Measurements from ENCODE around the gene EVI5. TPM values are rescaled to one million over a fixed set of nuclear protein-coding genes. Genes with fewer than 3 reads are reported as not detected.

EVI5 gene
- total RNA-seq (100 to 1,000 TPM in 2 of 5 donors, 10 to 100 TPM in 3; 30.0 to 200 (median 91.4) TPM), polyA plus RNA-seq (1 to 10 TPM; 1.8 to 8.9 (median 6.6) TPM)
- long read RNA-seq, donor 1 = 0 reads
- long read RNA-seq, donor 2 = 0 reads
- long read RNA-seq, donor 3 = 0 reads
- long read RNA-seq, donor 4 = 0 reads
- long read RNA-seq, donor 5 = 0 reads
- long read RNA-seq, donor 6 = 0 reads
- long read RNA-seq, donor 7 = 0 reads
- long read RNA-seq, donor 8, partial matches to known transcripts = 4,507 of 4,618 reads
- long read RNA-seq, donor 8, other reads (novel, unspliced or antisense) = 111 of 4,618 reads
- long read RNA-seq, donor 9 = 0 reads
- long read RNA-seq, donor 10 = 0 reads

DNA sequence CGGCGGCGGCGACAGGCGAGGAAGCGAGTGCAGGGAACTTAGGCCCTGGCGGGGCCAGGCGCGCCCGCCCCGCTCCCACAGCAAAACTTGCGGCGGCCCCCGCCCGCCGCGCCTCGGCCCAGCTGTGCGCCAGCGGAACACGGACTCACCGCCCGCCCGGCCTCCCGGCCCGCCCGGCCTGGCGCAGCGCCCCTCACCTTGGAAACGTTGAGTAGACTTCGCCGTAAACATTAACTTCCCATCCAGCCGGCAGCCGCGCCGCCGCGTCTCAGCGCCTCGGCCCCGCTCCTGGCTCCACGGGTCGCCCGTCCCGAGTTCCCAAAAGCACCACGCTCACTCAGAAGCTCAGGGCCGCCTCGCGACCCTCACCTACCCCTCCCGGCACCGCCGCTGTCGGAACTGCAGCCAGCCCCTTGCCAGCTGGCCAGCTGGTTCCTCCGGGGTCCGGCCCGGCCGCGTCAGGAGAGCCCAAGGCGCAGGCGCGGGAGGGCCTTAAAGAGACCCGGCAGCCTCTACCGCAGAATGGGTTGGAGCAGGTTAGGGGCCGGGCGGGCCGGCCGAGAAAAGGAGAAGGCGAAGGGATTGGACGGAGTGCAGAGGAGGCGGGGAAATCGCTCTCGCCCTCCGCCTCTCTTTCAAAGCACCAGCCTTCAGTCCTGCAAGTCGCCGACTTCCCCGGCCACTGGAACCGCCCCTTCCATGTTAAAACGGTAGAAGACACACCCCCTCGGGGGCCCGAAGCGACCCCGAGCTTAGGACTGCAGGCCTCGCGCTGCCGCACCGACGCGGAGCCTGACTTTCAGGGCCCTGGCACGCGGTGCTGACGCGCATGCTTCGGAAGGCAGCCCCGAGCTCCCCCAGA is at the start of gene EVI5:
Gene EVI5 (minus strand): TSS at position 470 of the 862 bp plus-strand sequence. CDS start 48,562 bp downstream, outside the sequence.
- Histone ChIP-seq H3K4me3 (peak within 1 kb of the TSS; percentile 60 to 81 (median 70)), H3K36me3 (no peaks in the 10 kb centered on the region), H3K4me1 (peaks cover 0 to 51% (median 33%) of the 10 kb centered on the region in 4 donors), H3K27ac (peak within 1 kb of the TSS; percentile 97 to 100 (median 98)), H3K9me3 (no peaks in the 10 kb centered on the region), H3K27me3 (no peaks in the 10 kb centered on the region)
- DNase-seq = peak; percentile 96 to 98
- WGBS, 5 donors = 0 to 3% (median 1%) methylated on average over 37 to 94 of the region's 94 CpGs
- intact Hi-C loops (cut with DNase I; ENCODE audit: low total_unique reads) = no loop called here
- TF ChIP-seq POLR2A (IDR thresholded peaks at IDR 0.05) (peak in 1 of 4 donors; percentile 4), POLR2AphosphoS5 (IDR thresholded peaks at IDR 0.05) (peak; percentile 36 to 89 (median 78)), EP300 (IDR thresholded peaks at IDR 0.05) (no peak)

DNA sequence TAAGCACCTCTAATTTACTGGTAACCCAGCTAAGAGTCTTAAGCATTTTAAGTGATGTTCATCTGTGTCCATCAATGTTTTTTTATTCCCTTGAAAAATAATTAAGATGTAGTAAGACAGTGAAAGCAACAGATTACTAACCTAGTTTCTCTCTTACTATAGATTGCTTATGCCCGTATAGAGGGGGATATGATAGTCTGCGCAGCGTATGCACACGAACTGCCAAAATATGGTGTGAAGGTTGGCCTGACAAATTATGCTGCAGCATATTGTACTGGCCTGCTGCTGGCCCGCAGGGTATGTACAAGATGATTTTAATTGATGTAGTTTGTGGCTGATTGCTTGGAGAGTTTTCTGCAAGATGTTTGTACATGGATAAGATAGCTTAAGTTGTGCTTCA is 49.7 kb upstream of the EVI5 start:
- Histone ChIP-seq H3K4me3 (peak overlapping the region in 2 of 4 donors; percentile 87 to 94), H3K4me1 (peaks cover 42 to 69% (median 58%) of the 10 kb centered on the region in 4 donors), H3K9me3 (no peaks in the 10 kb centered on the region), H3K27me3 (no peaks in the 10 kb centered on the region), H3K27ac (peak overlapping the region in 2 of 5 donors; percentile 93 to 98), H3K36me3 (peaks cover 40 to 63% (median 60%) of the 10 kb centered on the region in 4 donors)
- 49 to 60% (median 55%) methylated on average over 5 of the region's 5 CpGs for WGBS, 5 donors
- DNase-seq = no peak
- intact Hi-C loops (cut with DNase I; ENCODE audit: low total_unique reads) = no loop called here
- no peak for TF ChIP-seq POLR2A (IDR thresholded peaks at IDR 0.05)
- TF ChIP-seq CTCF (IDR thresholded peaks at IDR 0.05) = no peak
- no peak for TF ChIP-seq POLR2AphosphoS5 (IDR thresholded peaks at IDR 0.05)
- no peak for TF ChIP-seq EP300 (IDR thresholded peaks at IDR 0.05)

- WGBS, 5 donors = 30 to 53% (median 43%) methylated on average over 5 of the region's 5 CpGs
- H3K4me1 ChIP-seq = peaks cover 39 to 61% (median 52%) of the 10 kb centered on the region in 4 donors
- TF ChIP-seq POLR2AphosphoS5 (IDR thresholded peaks at IDR 0.05) (no peak), CTCF (IDR thresholded peaks at IDR 0.05) (no peak), EP300 (IDR thresholded peaks at IDR 0.05) (no peak)
- H3K27me3 ChIP-seq = no peaks in the 10 kb centered on the region
- peak overlapping the region; percentile 79 to 97 (median 90) for H3K4me3 ChIP-seq
- no peaks in the 10 kb centered on the region for H3K9me3 ChIP-seq
- H3K36me3 ChIP-seq = peaks cover 35 to 56% (median 52%) of the 10 kb centered on the region in 4 donors
- intact Hi-C loops (cut with DNase I; ENCODE audit: low total_unique reads) = no loop called here
- DNase-seq = peak in 1 of 2 donors; percentile 18
- peak overlapping the region; percentile 52 to 98 (median 97) for H3K27ac ChIP-seq
Observed at GRCh38 chr1:92833840-92834239, 48.9 kb upstream of the EVI5 start.

DNA sequence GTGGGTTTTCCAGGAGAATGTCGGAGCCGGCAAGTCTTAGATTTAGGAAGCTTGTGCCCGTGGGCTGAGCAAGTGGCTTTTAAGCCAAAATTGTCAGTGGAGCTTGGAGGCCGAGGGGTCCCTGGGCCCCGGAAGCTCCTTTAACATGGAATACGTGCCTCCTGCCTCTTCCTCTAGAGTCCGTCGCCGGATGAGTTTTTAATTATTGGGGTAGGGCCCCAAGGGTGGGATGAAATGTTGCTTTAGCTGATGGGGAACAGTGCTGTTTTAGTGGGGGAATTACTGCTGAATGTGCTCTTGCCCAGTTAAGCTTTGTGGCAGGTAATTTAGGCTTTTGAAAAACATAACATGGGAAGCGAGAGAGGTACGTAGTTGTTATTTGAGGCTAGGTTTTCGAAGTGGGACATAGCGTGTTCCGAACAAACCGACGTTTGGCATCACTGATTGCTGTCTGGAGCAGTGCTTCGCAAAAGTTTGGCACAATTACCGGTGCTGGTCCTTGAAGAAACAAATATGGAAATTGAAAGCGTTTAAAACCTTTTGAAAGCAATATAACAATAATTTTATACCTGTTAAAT is 47.7 kb upstream of the EVI5 start:
- intact Hi-C loops (cut with DNase I; ENCODE audit: low total_unique reads) = no loop called here
- H3K4me3 ChIP-seq = peak overlapping the region; percentile 79 to 97 (median 90)
- peak overlapping the region; percentile 85 to 98 (median 97) for H3K27ac ChIP-seq
- peaks cover 31 to 49% (median 41%) of the 10 kb centered on the region in 4 donors for H3K4me1 ChIP-seq
- TF ChIP-seq POLR2A (IDR thresholded peaks at IDR 0.05) (no peak), POLR2AphosphoS5 (IDR thresholded peaks at IDR 0.05) (no peak), EP300 (IDR thresholded peaks at IDR 0.05) (no peak), CTCF (IDR thresholded peaks at IDR 0.05) (no peak)
- H3K36me3 ChIP-seq = peaks cover 23 to 43% (median 40%) of the 10 kb centered on the region in 4 donors
- WGBS, 5 donors = 0 to 1% (median 0%) methylated on average over 18 to 19 of the region's 19 CpGs
- DNase-seq = peak in 1 of 2 donors; percentile 46
- H3K9me3 ChIP-seq = no peaks in the 10 kb centered on the region
- H3K27me3 ChIP-seq = no peaks in the 10 kb centered on the region
